IMR-90 (cell line): Measurements from ENCODE around the gene SAMD9. TPM values are rescaled to one million over a fixed set of nuclear protein-coding genes. Genes with fewer than 3 reads are reported as not detected.

Experiments
- ATAC-seq: fragments of 200-7000 bp; cut with Tn5 transposase; 2 replicates; pipeline ENCODE4 v1.9.1; 2020; ENCODE audit warnings: low read depth, mild to moderate bottlenecking, moderate library complexity
- BruUV-seq: library from RNA; stranded (reverse); fragments of 400-500 nt; replicated peaks from 2 replicates; lab custom pipeline; 2021; lab: Mats Ljungman, UMichigan
- CTCF ChIA-PET: fragments of 300-600 bp; formaldehyde crosslinking; extraction: SDS; loops from one replicate; lab custom pipeline; 2021; ENCODE audit warnings: antibody characterized with exemption; lab: Yijun Ruan, JAX
- POLR2A ChIA-PET: fragments of 300-600 bp; sonication (Branson Sonifier 250); formaldehyde crosslinking; loops from one replicate; lab custom pipeline; 2022; ENCODE audit warnings: antibody characterized with exemption; ENCODE audit not compliant: unreplicated experiment; lab: Charles Lee
- DNase-seq: peaks from one replicate; pipeline ENCODE4 v3.0.0; 2013
- H2AFZ ChIP-seq: replicated peaks from 2 replicates; pipeline ENCODE3; 2013; ENCODE audit warnings: low read length, mild to moderate bottlenecking; ENCODE audit not compliant: poor library complexity
- H2AK5ac ChIP-seq: 2 replicates; pipeline ENCODE4 v1.6.1; 2013; ENCODE audit warnings: low read depth, low read length, inconsistent platforms
- H2AK9ac ChIP-seq: replicated peaks from 2 replicates; pipeline ENCODE3; 2013; ENCODE audit warnings: mild to moderate bottlenecking, low read depth, low read length, moderate library complexity; ENCODE audit not compliant: poor library complexity
- H2BK120ac ChIP-seq: 2 replicates; pipeline ENCODE4 v1.6.1; 2013; ENCODE audit warnings: low read depth, low read length, inconsistent platforms
- H2BK15ac ChIP-seq: 3 replicates; pipeline ENCODE4 v1.6.1; 2013; ENCODE audit warnings: low read depth, low read length, inconsistent platforms
- H2BK20ac ChIP-seq: 2 replicates; pipeline ENCODE4 v1.6.1; 2013; ENCODE audit warnings: low read depth, mild to moderate bottlenecking, inconsistent platforms, low read length, moderate library complexity
- H2BK5ac ChIP-seq: 2 replicates; pipeline ENCODE4 v1.6.1; 2013; ENCODE audit warnings: mild to moderate bottlenecking, low read depth, low read length, inconsistent platforms; ENCODE audit not compliant: poor library complexity, severe bottlenecking
- H3K14ac ChIP-seq: replicated peaks from 2 replicates; pipeline ENCODE4 v1.6.1; 2013; ENCODE audit warnings: low read depth, low read length, inconsistent platforms
- H3K18ac ChIP-seq: 2 replicates; pipeline ENCODE4 v1.6.1; 2013; ENCODE audit warnings: low read depth, low read length, control low read depth
- H3K23ac ChIP-seq: 2 replicates; pipeline ENCODE4 v1.6.1; 2013; ENCODE audit warnings: low read depth, low read length, inconsistent platforms
- H3K27ac ChIP-seq: 2 replicates; pipeline ENCODE4 v1.5.1; 2013; ENCODE audit warnings: mild to moderate bottlenecking, control low read depth, low read length; ENCODE audit not compliant: insufficient read depth
- H3K27me3 ChIP-seq: 2 replicates; pipeline ENCODE4 v1.6.1; 2013; ENCODE audit warnings: low read length; ENCODE audit not compliant: control insufficient read depth, insufficient read depth
- H3K36me3 ChIP-seq: 2 replicates; pipeline ENCODE4 v1.6.1; 2013; ENCODE audit warnings: low read length, mixed read lengths; ENCODE audit not compliant: control insufficient read depth, insufficient read depth
- H3K4ac ChIP-seq: 2 replicates; pipeline ENCODE4 v1.6.1; 2013; ENCODE audit warnings: low read depth, low read length, inconsistent platforms
- H3K4me1 ChIP-seq: 2 replicates; pipeline ENCODE4 v1.6.1; 2013; ENCODE audit warnings: low read length, mixed read lengths; ENCODE audit not compliant: control insufficient read depth, insufficient read depth
- H3K4me2 ChIP-seq: 2 replicates; pipeline ENCODE4 v1.6.1; 2013; ENCODE audit warnings: low read depth, mild to moderate bottlenecking, control low read depth, low read length, moderate library complexity
- H3K4me3 ChIP-seq: 2 replicates; pipeline ENCODE4 v1.5.1; 2013; ENCODE audit warnings: low read depth, mild to moderate bottlenecking, control low read depth, low read length, moderate library complexity; ENCODE audit not compliant: insufficient read depth
- H3K56ac ChIP-seq: 2 replicates; pipeline ENCODE4 v1.6.1; 2013; ENCODE audit warnings: low read length, inconsistent platforms; ENCODE audit not compliant: insufficient read depth; ENCODE audit errors: extremely low read depth
- H3K79me1 ChIP-seq, 2 experiments: 2 replicates each; pipeline ENCODE4 v1.6.1; 2013; ENCODE audit warnings: low read length in 2 of 2, inconsistent platforms in 1 of 2, low read depth in 1 of 2
- H3K9ac ChIP-seq: 2 replicates; pipeline ENCODE4 v1.6.1; 2013; ENCODE audit warnings: low read depth, low read length, control low read depth
- H3K9me1 ChIP-seq: 2 replicates; pipeline ENCODE4 v1.6.1; 2013; ENCODE audit warnings: low read length, inconsistent platforms; ENCODE audit not compliant: insufficient read depth
- H3K9me3 ChIP-seq: 2 replicates; pipeline ENCODE4 v1.6.1; 2013; ENCODE audit warnings: low read length; ENCODE audit not compliant: control insufficient read depth, insufficient read depth
- H4K20me1 ChIP-seq: 2 replicates; pipeline ENCODE4 v1.6.1; 2013; ENCODE audit warnings: low read length, inconsistent platforms; ENCODE audit not compliant: insufficient read depth
- H4K5ac ChIP-seq: 2 replicates; pipeline ENCODE4 v1.6.1; 2013; ENCODE audit warnings: mild to moderate bottlenecking, low read depth, low read length, control low read depth
- H4K8ac ChIP-seq, 2 experiments: 2 replicates each; pipeline ENCODE4 v1.6.1; 2013; ENCODE audit warnings: low read depth in 2 of 2, low read length in 2 of 2, control low read depth in 1 of 2, inconsistent platforms in 1 of 2
- H4K91ac ChIP-seq: 2 replicates; pipeline ENCODE4 v1.6.1; 2013; ENCODE audit warnings: low read depth, low read length, inconsistent platforms; ENCODE audit not compliant: insufficient read depth
- CEBPB ChIP-seq: IDR thresholded peaks from 2 replicates; pipeline ENCODE4 v1.6.1; 2012; ENCODE audit warnings: low read depth, low read length, improper control_type of control experiment
- CHD1 ChIP-seq: IDR thresholded peaks from 2 replicates; pipeline ENCODE4 v1.6.1; 2012; ENCODE audit warnings: low read depth, low read length, improper control_type of control experiment
- ELK1 ChIP-seq: fragments of 150-350 bp; IDR thresholded peaks from 2 replicates; pipeline ENCODE4 v1.6.1; 2016; ENCODE audit warnings: low read depth, mild to moderate bottlenecking, low read length, moderate library complexity, borderline replicate concordance
- FOS ChIP-seq: fragments of 150-350 bp; IDR thresholded peaks from 2 replicates; pipeline ENCODE4 v1.6.1; 2016; ENCODE audit warnings: low read depth, low read length
- MAFK ChIP-seq: IDR thresholded peaks from 2 replicates; pipeline ENCODE4 v1.6.1; 2012; ENCODE audit warnings: low read depth, low read length, improper control_type of control experiment
- NFE2L2 ChIP-seq: fragments of 150-350 bp; IDR thresholded peaks from 2 replicates; pipeline ENCODE4 v1.6.1; 2016; ENCODE audit warnings: low read depth, mild to moderate bottlenecking, low read length
- POLR2A ChIP-seq: IDR thresholded peaks from 2 replicates; pipeline ENCODE4 v1.6.1; 2012; ENCODE audit warnings: mild to moderate bottlenecking, low read depth, low read length
- RCOR1 ChIP-seq: IDR thresholded peaks from 2 replicates; pipeline ENCODE4 v1.6.1; 2012; ENCODE audit warnings: mild to moderate bottlenecking, low read length, improper control_type of control experiment; ENCODE audit not compliant: insufficient replicate concordance
- RFX5 ChIP-seq: IDR thresholded peaks from 2 replicates; pipeline ENCODE4 v1.8.0; 2012; ENCODE audit warnings: low read depth, mild to moderate bottlenecking, low read length, moderate library complexity
- WGBS, 2 experiments: methylation state at CpG; one replicate each; pipeline versions ENCODE4 v1.1.5 to v1.1.7; 2013; ENCODE audit warnings: missing lambda C conversion rate in 2 of 2; ENCODE audit not compliant: insufficient read length in 1 of 2; ENCODE audit errors: extremely low coverage in 2 of 2; 5-methylcytosine and 5-hydroxymethylcytosine counted together
- dilution Hi-C: fragments of 300-500 bp; cut with HindIII; formaldehyde crosslinking; loops from one replicate; pipeline ENCODE4 v1.14.3; 2018; ENCODE audit warnings: low sequenced_read_pairs; ENCODE audit not compliant: unreplicated experiment
- in situ Hi-C: fragments of 300-500 bp; cut with MboI; formaldehyde crosslinking; loops from 3 replicates; pipeline ENCODE4 v1.14.3; 2019; ENCODE audit warnings: low sequenced_read_pairs, inconsistent platforms, mixed read lengths
- intact Hi-C: fragments of 100-400 bp; cut with micrococcal nuclease; formaldehyde crosslinking; loops from 2 replicates; pipeline ENCODE4 v1.10.0; 2022
- polyA plus RNA-seq, 3 experiments: library from polyadenylated mRNA; depleted of rRNA; stranded (reverse); fragments of >200 nt; gene quantifications; 2 replicates each; pipeline ENCODE4 v1.2.3, GENCODE V29; 2012; ENCODE audit warnings: low replicate concordance in 1 of 3
- total RNA-seq: library from RNA; depleted of rRNA; stranded (reverse); fragments of >200 nt; gene quantifications from 2 replicates; pipeline ENCODE4 v1.2.3, GENCODE V29; 2012

The SAMD9 gene
- total and polyA plus RNA-seq, 2 of the 4 experiments (the other 2 are of a cell fraction) = 1.9 to 9.5 TPM

DNA sequence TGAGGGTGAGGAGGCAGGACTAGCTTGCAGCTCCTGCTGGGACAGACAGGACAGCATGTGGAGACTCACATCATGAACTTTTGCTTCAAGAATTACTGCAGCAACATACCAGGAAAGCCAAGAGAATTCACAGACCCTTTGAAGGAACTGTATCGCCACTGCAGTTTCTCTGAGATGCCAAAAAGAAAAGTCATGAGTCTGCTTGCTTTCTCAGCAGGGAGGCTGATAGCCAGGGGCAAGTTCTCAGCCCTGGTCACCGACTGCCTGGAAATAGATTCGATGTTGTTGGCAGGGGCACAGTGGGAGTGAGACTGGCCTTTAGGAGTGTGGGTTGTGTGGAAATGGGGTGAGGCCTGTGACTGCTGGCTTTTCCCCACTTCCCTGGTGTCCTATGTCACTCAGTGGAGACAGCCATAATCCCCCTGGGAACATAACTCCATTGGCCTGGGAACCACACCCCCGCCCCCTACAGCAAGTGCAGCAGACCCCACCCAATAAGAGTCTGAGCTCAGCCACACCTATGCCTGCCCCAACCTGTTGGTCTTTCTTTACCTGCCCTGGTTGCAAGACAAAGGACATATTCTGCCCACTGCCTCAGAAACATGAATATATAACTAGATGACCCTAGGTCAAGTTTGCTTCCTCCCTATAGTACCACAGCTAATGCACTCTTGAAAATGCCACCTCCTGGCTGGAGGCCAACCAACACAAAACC lies 1.6 kb upstream of the SAMD9 start:
- Histone ChIP-seq H4K91ac (no peak overlapping the region), H2BK20ac (no peak overlapping the region), H2BK15ac (no peak overlapping the region), H3K27ac (no peak overlapping the region), H4K5ac (peak overlapping the region; percentile 78; the same call in 1 of the 2 replicates), H3K56ac (no peak overlapping the region), H3K14ac (no peak overlapping the region), H3K79me1 (peaks cover 5 to 9% of the 10 kb centered on the region in 2 experiments; a peak in 3 of 4 replicates), H3K4me1 (peaks cover 7% of the 10 kb centered on the region), H3K4me3 (no peak overlapping the region), H2AK5ac (no peak overlapping the region), H4K20me1 (no peaks in the 10 kb centered on the region), H3K18ac (no peak overlapping the region; the same call in 1 of the 2 replicates), H3K9ac (no peak overlapping the region), H2BK5ac (no peak overlapping the region), H3K9me1 (no peaks in the 10 kb centered on the region), H3K9me3 (no peaks in the 10 kb centered on the region), H3K23ac (no peak overlapping the region), H3K4ac (no peak overlapping the region), H2BK120ac (no peak overlapping the region), H4K8ac (peak overlapping the region in 1 of 2 experiments; percentile 40; a peak in 1 of 4 replicates), H3K27me3 (no peaks in the 10 kb centered on the region), H3K4me2 (no peak overlapping the region), H2AFZ (peak overlapping the region; percentile 74), H2AK9ac (no peak overlapping the region), H3K36me3 (no peaks in the 10 kb centered on the region)
- ATAC-seq = no peak
- peak; percentile 4 for DNase-seq
- ChIA-PET POLR2A (no interaction called here), CTCF (interaction anchor here (0.5 kb wide), 1 partner anchor 110 kb away, joined by 4 read pairs; no protein-coding TSS in a partner anchor)
- no peak for TF ChIP-seq RCOR1
- TF ChIP-seq ELK1 = no peak
- TF ChIP-seq CHD1 = no peak
- no peak for TF ChIP-seq RFX5
- no peak for TF ChIP-seq POLR2A
- TF ChIP-seq FOS = no peak
- no peak for TF ChIP-seq MAFK
- no peak for TF ChIP-seq NFE2L2
- TF ChIP-seq CEBPB = no peak
- WGBS, 2 experiments = 100% methylated on average over 1 of the region's 4 CpGs; no CpG with 5 or more reads in 1 of the 2 experiments
- in situ Hi-C loops (no loop called here), dilution Hi-C loops (no loop called here), intact Hi-C loops (no loop called here)
- no TSS peak for BruUV-seq
